ENCODE measurements around the gene GTF3C4. TPM values are rescaled to one million over a fixed set of nuclear protein-coding genes. Genes with fewer than 3 reads are reported as not detected.

GTF3C4 gene, protein sequence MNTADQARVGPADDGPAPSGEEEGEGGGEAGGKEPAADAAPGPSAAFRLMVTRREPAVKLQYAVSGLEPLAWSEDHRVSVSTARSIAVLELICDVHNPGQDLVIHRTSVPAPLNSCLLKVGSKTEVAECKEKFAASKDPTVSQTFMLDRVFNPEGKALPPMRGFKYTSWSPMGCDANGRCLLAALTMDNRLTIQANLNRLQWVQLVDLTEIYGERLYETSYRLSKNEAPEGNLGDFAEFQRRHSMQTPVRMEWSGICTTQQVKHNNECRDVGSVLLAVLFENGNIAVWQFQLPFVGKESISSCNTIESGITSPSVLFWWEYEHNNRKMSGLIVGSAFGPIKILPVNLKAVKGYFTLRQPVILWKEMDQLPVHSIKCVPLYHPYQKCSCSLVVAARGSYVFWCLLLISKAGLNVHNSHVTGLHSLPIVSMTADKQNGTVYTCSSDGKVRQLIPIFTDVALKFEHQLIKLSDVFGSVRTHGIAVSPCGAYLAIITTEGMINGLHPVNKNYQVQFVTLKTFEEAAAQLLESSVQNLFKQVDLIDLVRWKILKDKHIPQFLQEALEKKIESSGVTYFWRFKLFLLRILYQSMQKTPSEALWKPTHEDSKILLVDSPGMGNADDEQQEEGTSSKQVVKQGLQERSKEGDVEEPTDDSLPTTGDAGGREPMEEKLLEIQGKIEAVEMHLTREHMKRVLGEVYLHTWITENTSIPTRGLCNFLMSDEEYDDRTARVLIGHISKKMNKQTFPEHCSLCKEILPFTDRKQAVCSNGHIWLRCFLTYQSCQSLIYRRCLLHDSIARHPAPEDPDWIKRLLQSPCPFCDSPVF
- total RNA-seq (2014; rRNA removed; shearing (Covaris generic)) = 21.2 and 24.5 TPM in 2 replicates

DNA sequence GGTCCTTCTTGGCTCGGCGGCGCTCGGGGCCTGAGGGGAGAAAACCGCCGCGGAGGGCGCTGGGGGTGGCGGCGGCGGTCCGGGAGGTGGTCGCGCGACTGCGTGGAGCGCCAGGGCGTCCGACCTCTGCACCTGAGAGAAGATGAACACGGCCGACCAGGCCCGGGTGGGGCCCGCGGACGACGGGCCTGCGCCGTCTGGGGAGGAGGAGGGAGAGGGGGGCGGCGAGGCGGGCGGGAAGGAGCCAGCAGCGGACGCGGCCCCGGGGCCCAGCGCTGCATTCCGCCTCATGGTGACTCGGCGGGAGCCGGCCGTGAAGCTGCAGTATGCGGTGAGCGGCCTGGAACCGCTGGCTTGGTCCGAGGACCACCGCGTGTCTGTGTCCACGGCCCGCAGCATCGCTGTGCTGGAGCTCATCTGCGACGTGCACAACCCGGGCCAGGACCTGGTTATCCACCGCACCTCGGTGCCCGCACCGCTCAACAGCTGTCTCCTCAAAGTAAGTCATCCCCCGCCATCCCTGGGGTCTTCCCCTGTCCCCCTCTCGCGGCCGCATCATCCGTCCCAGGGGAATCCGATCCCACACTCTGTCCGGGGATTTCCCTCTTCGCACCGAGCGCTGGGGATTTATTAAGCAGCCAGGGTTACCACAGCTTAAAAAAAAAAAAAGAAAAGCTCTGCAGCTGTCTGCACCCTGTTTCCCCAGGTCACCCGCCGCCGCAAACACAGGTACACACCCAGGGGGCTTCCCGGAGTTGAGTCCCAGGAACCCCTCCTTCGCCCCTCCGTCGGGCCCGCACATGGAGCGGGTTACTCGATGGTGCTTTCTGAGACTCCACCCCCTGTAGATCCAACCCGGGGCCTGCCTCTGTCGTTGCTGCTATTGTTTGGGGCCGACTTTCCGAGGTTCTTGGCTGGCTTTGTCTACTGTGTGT is at the start of gene GTF3C4:
TSS of gene GTF3C4 (plus strand) at position 8 of the 935 bp plus-strand sequence. CDS start at position 143, 135 bp downstream.
- DNase-seq (ENCODE audit: low spot score) = no peak
- in situ Hi-C loops (cut with HindIII; ENCODE audit: low sequenced_read_pairs) = no loop called here

DNA sequence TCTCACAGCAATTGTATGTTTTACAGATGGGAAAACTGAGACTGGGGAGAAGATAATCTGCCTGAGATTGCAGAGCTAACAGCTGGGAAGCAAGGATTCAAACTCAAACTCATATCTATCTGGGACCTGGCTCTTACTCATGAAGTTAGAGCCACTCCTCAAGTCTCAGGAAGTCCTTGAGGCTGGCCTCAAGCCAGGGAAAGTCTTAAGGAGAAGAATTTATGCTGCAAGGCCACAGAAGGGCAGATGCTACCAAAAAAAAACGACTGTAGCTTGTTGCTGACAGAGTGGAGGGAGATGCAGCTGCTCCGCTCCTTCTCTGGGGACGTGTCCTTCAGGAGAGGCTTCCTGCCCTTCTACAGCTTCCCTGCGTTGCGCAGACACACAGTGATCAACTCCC is 48.1 kb upstream of the GTF3C4 start:
- no peak for DNase-seq (ENCODE audit: low spot score)
- in situ Hi-C loops (cut with HindIII; ENCODE audit: low sequenced_read_pairs) = no loop called here

DNA sequence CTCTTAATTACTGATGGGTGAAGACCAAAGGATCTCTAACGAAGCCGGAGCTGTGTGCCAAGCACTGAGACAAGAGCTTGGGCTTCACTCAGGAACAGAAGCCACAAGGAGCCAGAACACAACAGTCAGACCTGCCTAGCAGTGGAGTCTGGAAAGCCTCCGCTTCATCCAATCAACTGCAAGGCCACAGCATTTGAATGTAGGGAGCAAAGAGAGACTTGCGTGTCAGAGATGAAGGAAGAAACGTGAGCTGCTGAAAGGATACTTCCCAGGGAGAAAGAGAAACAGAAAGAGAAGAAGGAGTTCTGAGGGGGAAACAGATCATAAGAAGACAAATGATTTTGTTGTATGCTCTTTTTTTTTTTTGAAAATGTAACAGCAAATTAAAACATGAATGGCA is 44.0 kb upstream of the GTF3C4 start:
- in situ Hi-C loops (cut with HindIII; ENCODE audit: low sequenced_read_pairs) = no loop called here
- no peak for DNase-seq (ENCODE audit: low spot score)

DNA sequence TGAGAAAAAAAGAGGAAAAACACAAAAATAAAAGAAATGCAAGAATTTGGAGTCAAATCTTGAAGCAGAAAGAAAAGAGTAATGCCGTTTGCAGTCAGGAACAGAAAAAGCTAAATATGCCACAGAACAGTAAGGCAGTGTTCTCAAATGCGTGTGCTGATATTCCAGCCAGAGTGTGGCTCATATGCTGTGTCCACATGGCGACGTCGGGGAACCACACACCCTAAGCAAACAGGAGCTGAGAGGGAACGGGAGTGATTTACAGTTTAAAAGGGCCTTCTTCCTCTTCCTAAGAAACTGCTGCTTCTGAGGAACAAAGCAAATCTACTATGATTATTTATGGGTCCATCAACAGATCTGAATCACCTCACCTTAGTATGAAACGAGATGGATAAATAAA is 43.2 kb upstream of the GTF3C4 start:
- DNase-seq (ENCODE audit: low spot score) = no peak
- in situ Hi-C loops (cut with HindIII; ENCODE audit: low sequenced_read_pairs) = no loop called here

DNA sequence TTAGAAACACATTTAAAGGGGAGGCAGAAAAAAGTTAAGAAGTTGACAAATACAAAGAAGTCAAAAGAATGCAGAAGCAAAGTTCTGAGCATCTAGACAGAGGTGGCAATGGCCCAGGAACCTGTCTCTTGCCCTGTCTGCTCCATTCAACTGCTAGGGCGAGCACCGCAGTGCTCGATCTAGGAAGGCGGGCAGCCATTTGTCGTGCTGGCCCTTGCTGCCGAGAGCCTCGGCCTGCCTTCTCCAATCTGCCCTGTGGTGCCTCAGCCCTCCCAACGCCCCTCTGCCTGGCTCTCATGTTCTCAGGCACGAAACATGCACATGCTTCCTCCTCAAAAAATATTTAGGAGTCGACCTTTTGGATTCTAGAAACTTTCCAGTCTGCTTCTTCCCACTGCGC is 42.7 kb upstream of the GTF3C4 start:
- no peak for DNase-seq (ENCODE audit: low spot score)
- in situ Hi-C loops (cut with HindIII; ENCODE audit: low sequenced_read_pairs) = no loop called here

DNA sequence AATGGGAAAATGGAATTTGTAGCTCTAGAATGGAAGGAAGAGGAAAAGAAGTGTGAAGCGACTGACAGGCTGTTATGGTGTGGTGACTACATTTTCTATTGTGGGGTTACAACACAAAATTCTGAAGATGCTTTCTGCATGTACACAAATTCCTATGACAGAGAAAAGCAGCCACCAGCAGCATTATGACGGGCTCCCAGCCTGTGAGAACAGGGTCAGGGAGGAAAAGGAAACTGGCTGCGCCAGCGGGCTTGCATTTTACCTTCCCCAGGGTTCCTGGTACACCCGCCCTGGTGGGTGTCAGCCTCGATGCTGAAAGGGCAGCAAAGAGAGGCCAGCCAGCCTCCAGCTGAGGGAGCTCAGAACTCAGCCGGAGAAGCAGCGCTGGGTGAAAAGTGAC is 41.5 kb upstream of the GTF3C4 start:
- DNase-seq (ENCODE audit: low spot score) = no peak
- in situ Hi-C loops (cut with HindIII; ENCODE audit: low sequenced_read_pairs) = no loop called here

DNA sequence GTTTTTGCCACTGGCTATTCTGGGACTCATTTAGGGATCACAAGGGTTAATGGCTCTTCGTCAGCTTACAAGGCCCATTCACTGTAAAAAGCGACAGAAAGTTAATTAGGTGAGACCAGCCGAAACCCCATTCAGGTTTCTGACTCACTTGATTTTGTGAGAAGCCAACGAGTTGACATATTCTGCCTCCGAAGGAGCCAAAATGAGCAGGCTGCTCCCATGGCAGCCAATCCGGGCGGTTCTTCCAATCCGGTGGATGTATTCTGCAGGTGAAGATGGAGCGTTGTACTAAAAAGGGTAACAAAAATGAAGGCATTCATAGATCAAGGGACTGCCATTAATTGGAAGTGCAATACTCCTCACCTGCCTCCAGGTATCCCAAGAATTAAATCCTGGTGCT is 40.1 kb upstream of the GTF3C4 start:
- peak; percentile 72 for DNase-seq (ENCODE audit: low spot score)
- in situ Hi-C loops (cut with HindIII; ENCODE audit: low sequenced_read_pairs) = no loop called here

DNA sequence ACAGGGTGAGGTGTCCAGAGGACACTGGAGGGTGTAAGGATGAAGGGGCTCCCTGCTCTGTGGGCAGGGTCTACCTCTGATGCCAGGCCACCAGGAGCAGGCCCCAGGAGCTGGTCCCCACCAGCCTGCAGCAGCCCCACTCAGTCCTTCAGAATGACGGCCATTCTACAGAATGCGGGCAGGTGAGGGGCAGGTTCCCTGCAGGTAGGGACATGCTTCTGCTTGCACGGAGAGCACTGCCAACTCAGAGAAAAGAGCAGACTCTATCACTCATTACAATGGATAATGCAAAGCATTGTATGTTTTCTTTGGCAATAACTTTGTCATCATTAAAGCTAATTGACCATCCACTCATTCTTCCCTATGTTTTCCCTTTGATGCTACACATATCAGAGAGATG is 39.5 kb upstream of the GTF3C4 start:
- in situ Hi-C loops (cut with HindIII; ENCODE audit: low sequenced_read_pairs) = no loop called here
- DNase-seq (ENCODE audit: low spot score) = no peak

DNA sequence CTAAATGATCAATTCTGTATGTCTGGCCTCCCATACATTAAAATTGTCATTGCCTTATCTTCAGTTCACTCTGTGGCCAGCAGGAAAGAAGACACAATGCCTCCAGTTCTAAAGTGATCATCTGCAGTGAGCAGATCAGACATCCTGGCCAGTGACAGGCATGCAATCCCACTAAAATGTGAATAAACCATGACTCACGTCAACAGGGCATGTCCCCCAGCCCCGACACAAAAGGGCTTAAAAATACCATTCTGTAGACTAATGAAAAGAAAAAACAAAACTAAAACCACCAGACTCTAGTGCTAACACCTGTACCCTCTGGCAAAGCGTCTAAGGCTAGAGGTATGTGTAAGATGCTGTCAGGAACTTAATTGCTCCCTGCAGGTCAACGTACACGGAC is 39.0 kb upstream of the GTF3C4 start:
- DNase-seq (ENCODE audit: low spot score) = no peak
- in situ Hi-C loops (cut with HindIII; ENCODE audit: low sequenced_read_pairs) = no loop called here

DNA sequence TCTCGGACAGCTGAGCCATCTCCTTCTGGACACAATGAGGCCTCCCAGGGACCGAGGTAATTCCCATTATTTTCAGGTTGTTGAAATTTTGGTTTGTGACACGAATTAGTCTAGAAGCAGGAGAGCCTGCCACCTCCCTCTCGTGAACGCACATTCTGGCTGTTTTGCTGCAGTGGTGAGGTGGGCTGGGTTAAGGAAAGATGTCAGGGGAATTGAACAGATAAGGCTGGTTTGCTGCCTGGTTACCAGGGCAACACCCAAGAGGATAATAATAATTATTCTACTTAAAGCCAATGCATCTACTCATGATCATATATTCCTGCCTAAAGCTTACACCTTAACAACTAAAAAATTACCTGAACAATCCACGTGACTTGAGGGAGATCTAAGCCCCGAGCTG is 38.6 kb upstream of the GTF3C4 start:
- in situ Hi-C loops (cut with HindIII; ENCODE audit: low sequenced_read_pairs) = no loop called here
- DNase-seq (ENCODE audit: low spot score) = no peak

DNA sequence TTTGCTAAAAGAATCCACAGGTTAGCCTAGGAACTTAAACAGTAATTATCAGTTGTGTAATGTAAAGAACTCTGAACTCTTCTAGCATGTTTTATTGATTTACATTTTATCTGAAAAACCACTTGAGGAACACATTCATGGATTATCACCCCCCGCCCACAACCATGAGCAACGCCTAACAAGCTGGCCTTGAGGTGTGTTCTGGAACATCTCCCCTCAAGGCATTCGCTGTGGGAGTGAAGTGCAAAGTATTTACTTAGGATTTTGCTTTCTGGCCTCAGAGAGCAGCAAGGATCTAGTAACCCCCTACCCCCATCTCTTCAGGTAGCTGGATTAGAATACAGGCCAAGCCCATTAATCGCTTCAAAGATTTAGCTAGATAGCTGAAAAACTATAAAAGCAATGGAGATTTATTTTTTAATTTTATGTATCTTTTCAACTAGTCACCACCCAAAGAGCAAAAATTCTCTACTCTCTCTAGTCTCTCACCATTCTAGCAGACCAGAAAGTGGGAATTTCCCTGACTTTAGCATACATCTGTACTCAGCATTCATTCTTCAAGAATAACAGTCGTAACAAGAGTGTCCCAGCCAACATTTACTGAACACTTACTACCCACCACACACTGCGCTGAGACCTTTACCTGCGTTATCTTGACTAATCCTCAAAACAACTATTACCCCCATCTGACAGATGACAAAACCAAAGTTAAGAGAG is 37.7 kb upstream of the GTF3C4 start:
- DNase-seq (ENCODE audit: low spot score) = no peak
- in situ Hi-C loops (cut with HindIII; ENCODE audit: low sequenced_read_pairs) = no loop called here

DNA sequence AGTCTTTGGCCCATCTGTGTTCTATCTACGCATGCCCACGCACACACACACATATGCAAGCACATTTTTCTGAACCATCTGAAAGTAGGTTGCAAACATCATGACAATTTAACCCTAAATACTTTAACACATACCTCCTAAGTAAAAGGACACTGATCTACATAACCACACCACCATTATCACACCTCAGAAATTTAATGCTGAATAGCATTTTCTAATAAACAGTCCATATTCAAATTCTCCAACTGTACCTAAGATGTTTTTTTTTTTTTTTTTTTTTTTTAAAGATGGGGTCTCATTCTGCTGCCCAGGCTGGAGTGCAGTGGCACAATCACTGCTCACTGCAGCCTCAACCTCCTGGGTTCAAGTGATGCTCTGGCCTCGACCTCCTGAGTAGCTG is 35.9 kb upstream of the GTF3C4 start:
- no peak for DNase-seq (ENCODE audit: low spot score)
- in situ Hi-C loops (cut with HindIII; ENCODE audit: low sequenced_read_pairs) = no loop called here

DNA sequence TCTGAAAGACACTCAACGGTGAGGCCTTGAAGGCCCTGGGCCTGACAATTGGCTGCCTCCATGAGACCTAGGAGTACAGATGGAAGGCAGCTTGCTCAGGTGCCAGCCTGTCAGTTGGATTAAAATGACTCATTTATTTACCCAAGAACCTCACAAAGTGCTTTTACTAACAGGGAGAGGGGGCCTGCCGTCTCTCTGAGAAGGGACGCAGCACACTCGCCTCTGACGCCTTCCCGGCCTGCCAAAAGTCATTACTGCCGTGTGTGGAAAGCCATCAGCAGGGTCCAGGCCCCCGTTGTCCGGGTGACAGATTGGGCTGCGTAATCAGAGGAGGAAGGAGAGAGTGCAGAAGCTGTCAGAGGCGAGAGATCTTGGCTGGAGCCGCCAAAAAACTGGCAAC is 32.9 kb upstream of the GTF3C4 start:
- DNase-seq (ENCODE audit: low spot score) = peak; percentile 94
- in situ Hi-C loops (cut with HindIII; ENCODE audit: low sequenced_read_pairs) = no loop called here

DNA sequence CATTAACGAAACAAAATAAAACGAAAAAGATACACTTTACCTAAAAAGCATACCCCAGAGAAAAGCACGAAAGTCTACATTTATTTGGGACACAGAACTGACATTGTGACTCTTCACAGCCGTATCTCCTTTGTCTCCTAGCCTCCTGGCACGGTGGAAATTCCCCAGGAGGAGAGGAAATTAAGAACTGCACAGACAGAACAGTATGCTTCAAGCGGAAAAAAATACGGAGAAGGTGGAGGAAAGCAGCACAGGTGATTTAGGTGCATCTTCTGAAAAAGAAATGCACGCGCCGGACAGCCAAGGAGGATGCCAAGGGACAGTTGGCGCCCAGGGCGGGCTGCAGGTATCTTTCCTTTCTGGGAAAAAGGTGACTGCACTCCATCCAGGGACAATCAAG is 32.5 kb upstream of the GTF3C4 start:
- peak; percentile 90 for DNase-seq (ENCODE audit: low spot score)
- in situ Hi-C loops (cut with HindIII; ENCODE audit: low sequenced_read_pairs) = no loop called here

DNA sequence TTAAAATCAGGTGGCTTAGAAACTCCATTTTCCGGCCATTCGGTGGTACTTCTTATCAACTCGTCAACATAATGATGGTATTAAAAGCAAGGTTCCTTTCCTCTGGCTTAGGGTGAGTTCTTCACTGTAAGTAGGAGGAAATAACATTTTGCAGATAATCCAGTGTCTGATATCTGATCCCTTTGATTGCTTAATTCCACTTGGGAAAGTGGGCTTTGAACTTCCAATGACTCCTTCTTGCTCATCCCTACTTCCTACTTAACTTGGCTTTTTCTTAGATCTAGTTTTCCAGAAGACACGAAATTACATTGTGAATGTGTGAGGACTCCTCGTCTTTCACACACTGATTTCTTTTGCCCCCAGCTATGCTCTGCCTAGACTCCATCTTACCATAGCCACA is 32.0 kb upstream of the GTF3C4 start:
- in situ Hi-C loops (cut with HindIII; ENCODE audit: low sequenced_read_pairs) = no loop called here
- DNase-seq (ENCODE audit: low spot score) = no peak

DNA sequence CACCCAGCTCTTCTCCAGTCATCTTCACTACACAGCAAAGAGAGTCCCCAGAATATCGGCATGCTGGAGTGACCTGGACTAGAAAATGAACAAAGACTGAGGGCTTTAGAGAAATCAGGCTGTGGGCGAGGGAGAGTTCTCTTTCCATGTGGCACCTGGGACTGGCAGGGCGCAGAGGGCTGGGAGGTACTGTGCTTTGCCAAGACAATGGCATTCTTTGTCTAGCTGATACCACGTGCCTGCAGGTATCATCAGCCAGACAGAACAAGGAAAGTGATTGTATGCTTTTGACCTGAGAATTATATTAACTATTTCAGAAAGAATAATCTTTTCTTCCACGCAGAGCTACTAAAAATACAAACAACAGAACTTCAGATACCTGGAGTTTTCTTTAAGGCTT is 30.9 kb upstream of the GTF3C4 start:
- DNase-seq (ENCODE audit: low spot score) = peak; percentile 64
- in situ Hi-C loops (cut with HindIII; ENCODE audit: low sequenced_read_pairs) = no loop called here

DNA sequence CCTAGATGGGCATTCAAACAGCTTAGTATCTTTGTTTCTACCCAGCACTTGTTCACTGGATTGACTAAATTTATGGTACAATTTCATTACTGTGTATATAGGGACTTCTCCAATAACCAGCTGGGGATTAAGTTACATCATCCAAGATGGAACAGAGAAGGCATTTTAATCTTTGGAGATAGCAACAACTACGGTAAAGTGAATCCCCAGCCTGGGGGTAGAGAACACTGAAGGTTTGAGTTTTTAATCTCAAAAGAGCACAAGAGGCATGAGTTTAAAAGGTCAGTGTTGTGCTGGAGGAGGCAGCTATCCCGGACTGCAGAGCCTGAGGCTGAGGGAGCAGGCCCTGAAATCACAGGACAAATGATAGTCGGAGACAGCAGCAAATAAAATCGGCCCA is 29.0 kb upstream of the GTF3C4 start:
- DNase-seq (ENCODE audit: low spot score) = no peak
- in situ Hi-C loops (cut with HindIII; ENCODE audit: low sequenced_read_pairs) = no loop called here

DNA sequence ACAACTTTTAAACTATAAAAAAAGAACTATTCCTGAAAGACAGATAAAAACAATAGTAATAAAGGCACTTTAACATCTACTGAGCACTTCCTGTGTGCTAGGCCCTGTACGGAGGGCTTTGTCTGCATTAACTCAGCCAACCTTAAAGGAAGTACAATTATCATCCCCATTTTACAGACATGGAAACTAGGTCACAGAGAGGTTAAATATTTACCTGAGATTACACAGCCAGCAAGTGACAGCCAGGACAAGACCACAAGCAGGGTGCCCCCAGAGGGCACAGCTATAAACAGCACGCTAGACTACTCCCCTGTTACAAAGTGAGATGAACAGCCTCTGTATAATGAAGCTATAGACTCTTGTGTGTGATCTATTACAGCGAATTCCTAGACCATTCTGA is 26.0 kb upstream of the GTF3C4 start:
- no peak for DNase-seq (ENCODE audit: low spot score)
- in situ Hi-C loops (cut with HindIII; ENCODE audit: low sequenced_read_pairs) = no loop called here

DNA sequence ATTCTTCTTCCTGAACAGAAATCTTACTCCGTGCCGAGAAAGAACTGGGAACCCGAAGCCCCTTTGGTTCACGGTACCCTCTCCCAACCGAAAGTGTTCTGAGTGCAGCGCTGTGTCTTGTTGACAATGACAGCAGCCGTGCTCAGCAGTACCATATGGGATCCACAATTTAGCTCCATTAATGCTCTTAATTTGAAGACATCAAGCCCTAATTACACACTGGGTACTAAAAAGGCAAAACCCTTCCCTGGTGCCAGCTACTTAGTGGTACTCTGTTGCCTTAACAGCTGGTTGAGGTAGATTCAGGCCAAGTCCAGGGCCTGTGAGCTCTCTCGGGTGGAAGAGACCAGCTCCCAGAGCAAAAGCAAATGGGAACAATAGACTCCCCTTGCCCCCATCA is 25.0 kb upstream of the GTF3C4 start:
- DNase-seq (ENCODE audit: low spot score) = peak; percentile 60
- in situ Hi-C loops (cut with HindIII; ENCODE audit: low sequenced_read_pairs) = no loop called here

Measured in G401 (cell line).